ENCODE measurements around the gene AP1B1. TPM values are rescaled to one million over a fixed set of nuclear protein-coding genes. Genes with fewer than 3 reads are reported as not detected.

Gene AP1B1
- total RNA-seq, 1 donor from 2014 or later = 96.6 TPM

DNA sequence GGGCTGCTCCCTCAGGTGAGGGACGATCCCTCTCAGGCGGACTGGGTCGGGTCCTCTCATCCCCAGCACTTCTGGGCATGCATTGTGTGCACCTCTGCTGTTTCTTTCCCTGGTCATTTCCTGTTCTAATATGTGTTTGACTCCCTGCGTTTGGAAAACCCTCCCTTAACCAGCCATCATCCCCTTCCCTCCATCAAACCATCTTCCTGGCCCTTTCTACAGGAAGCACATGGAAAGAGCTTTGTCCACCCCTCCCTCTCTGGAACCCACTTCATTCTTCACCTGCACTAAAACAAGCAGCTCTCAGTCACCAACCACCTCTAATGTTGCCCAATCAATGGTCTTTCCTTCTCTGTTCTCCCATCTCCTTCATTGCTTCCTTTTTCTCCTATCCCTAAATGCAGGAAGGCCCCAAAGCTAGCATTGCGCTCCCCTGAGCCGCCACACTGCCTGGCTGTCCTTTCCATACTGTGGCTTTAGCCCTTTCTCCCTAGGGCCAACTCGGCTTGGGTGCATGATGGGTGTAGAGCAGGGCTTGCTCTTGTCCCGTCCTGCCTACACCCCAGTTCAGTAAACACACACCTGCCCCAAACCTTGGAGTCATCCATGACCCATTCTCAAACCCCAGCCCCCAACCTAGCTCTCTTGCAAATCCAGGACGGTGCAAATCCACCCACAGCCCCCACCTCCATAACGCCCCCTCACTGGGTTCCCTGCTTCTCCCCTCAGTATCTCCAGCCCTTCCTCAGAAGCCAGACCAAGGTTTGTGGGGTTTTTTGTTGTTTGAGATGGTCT is 87.4 kb downstream of the AP1B1 start:
- no peak for DNase-seq (ENCODE audit: low read depth)

DNA sequence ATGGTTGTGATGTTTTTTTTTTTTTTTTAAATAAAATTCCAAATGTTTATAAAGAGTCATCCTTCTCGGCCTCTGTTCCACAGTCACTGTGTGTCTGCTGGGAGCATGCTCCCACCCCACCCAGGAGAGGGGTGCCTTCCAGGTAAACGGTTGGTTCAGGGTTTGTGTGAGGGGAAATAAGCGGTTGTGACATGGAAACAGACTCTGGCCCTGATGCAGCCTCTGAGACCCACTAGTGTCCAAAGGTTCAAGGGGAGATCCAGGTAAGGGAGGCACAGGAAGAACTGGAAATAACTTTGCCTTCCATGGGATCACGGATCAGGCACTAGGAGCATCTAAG is 87.9 kb downstream of the AP1B1 start:
- no peak for DNase-seq (ENCODE audit: low read depth)

DNA sequence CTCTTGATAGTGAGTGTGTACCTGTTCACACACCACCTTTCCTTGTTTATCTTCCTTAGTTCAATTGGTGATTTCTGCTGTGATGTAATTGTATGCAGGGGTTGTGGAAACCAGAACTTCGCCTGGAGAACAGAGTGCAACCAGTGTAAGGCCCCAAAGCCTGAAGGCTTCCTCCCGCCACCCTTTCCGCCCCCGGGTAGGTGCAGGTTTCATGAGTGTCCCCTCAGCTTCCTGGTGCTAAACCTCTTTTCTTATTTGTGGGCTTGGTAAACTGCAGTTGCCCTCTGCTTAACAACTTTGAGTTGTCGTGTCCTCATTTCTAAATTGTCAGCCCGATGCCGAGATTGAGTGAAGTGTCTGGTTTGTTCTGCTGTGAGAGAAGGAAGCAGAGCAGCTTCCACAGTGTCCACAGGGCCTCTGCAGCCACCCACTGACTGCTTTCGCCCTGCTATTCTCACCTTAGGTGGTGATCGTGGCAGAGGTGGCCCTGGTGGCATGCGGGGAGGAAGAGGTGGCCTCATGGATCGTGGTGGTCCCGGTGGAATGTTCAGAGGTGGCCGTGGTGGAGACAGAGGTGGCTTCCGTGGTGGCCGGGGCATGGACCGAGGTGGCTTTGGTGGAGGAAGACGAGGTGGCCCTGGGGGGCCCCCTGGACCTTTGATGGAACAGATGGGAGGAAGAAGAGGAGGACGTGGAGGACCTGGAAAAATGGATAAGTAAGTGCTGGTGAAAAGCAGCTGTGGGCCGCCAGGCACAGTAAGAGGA is 89.1 kb downstream of the AP1B1 start:
- DNase-seq (ENCODE audit: low read depth) = no peak

DNA sequence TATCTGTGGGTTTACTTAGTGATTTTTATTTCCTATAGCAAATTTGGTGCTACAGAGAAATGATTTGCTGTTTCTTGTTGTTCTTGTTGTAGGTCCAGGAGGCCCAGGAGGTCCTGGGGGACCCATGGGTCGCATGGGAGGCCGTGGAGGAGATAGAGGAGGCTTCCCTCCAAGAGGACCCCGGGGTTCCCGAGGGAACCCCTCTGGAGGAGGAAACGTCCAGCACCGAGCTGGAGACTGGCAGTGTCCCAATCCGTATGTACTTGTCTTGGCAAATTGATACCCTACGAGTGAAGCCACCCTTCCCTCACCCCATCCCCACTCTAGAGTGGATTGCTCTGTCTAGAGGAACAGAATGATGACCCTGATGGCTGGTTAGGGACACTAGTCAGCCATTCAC is 89.7 kb downstream of the AP1B1 start:
- DNase-seq (ENCODE audit: low read depth) = no peak

DNA sequence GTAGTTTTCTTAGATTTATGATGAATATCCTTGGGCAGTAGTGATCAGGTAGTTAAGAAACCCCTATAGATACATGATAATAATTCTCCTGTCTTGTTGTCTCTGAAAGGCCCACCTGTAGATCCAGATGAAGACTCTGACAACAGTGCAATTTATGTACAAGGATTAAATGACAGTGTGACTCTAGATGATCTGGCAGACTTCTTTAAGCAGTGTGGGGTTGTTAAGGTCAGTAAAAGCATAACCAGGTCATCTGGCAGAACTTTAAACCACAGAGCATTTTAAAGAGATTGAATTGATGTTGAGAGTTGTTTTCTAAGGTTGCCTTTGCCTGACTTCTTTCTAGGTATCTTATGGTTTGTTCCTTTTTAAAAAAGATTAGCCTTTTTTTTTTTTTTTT is 96.0 kb downstream of the AP1B1 start:
- DNase-seq (ENCODE audit: low read depth) = no peak

DNA sequence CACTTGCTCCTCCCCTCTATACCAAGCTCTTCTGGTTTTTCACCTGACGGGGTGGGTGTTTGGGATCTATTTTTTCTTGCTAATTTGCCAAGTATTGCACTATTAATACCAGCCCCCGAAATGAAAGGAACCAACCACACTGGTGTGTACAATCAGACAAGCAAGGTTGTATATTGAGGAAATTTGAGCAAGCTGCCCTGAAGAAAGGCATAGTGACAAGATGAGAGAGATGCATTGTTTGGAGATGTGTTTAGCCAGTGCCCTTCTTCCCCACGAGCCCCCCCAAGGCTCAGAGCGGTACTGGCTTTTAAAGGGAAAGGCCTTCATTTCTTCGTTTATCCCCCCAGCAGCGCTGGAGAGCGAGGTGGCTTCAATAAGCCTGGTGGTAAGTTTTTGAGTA is 97.2 kb downstream of the AP1B1 start:
- no peak for DNase-seq (ENCODE audit: low read depth)

DNA sequence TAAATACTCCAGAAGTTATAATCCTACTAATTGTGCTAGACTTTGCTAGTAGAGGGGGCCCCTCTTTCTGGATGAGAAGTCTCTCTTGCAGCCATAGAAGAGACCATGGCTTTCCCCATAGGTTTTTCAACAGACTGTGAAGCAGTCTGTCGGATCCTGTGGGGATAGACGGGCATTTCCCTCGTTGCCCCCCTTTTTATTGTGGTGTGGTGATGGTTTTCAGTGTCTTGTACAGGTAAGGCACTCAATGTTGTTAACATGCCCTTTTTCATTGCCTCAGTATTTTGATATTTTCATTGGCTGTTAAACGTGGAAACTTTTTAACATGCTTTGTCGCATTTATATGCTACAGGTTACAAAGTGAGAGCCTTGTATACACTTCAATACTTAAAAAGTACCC is 98.3 kb downstream of the AP1B1 start:
- DNase-seq (ENCODE audit: low read depth) = no peak

DNA sequence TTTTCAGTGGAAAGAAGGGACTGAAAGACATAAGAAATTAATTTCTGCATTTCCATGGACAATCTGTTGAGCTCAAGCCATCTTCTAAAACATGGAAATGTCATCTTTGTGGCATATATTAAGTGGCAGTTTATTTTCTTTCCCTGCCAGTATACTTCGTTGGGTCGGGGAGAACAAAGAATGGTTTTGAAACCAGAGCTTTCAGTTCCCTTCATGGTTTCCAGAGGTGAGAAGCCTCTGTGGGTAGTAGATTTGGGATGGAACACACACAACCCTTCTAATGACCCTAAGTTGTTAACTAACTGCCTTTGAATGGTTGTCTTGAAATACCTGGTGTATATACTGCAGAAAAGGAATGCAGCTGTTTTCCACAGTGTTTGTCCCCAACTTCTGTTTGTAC is 99.5 kb downstream of the AP1B1 start:
- DNase-seq (ENCODE audit: low read depth) = no peak

DNA sequence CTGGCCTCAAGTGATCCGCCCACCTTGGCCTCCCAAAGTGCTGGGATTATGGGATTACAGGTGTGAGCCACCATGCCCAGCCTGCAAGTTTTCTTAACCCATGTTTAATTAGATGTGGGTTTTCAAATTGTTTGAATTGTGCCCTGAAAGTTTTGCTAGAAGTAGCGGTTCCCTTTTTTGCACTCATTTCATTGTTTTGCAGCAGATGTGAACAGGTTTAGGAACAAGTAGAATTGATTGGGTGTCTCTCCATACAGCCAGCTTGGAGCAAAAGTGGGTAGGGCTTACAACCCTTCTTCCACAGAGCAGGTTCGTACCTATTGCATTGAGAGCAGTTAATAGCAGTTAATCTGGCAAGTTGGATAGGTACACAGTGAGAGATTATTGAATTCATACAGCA is 104.2 kb downstream of the AP1B1 start:
- DNase-seq (ENCODE audit: low read depth) = no peak

DNA sequence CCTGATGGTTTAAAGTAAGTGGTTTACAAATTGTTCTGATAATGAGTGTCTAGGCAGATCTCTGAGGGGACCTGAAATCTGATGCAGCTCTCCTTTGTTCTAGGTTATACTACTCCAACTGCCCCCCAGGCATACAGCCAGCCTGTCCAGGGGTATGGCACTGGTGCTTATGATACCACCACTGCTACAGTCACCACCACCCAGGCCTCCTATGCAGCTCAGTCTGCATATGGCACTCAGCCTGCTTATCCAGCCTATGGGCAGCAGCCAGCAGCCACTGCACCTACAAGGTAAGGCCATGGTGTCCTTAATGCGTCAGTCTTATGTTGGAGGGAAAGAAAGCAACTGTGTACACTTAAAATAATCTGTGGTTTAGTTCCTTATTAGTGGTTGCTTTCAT is 110.4 kb downstream of the AP1B1 start:
- no peak for DNase-seq (ENCODE audit: low read depth)

Other genes with a start within 250 kb of the AP1B1 start
- 0.35 TPM in 1 of 2 replicates, not detected in the other for gene EMID1, start 182.7 kb downstream of the AP1B1 start, total RNA-seq
- 12.9 and 19.3 TPM in 2 replicates for gene RHBDD3, start 120.6 kb downstream of the AP1B1 start, total RNA-seq
- gene EWSR1, start 120.3 kb downstream of the AP1B1 start, total RNA-seq = 131 and 148 TPM in 2 replicates
- gene GAS2L1, start 81.9 kb downstream of the AP1B1 start, total RNA-seq = 8.0 and 18.7 TPM in 2 replicates
- gene RASL10A, start 72.9 kb downstream of the AP1B1 start, total RNA-seq = 0.15 TPM in 1 of 2 replicates, not detected in the other
- gene RFPL1, start 50.0 kb upstream of the AP1B1 start, total RNA-seq = not detected in 2 replicates
- 0.15 and 0.17 TPM in 2 replicates for gene NEFH, start 91.6 kb upstream of the AP1B1 start, total RNA-seq
- 47.8 and 76.3 TPM in 2 replicates for gene THOC5, start 165.2 kb upstream of the AP1B1 start, total RNA-seq
- 77.6 and 109 TPM in 2 replicates for gene NIPSNAP1, start 192.5 kb upstream of the AP1B1 start, total RNA-seq
- gene NF2, start 215.1 kb upstream of the AP1B1 start, total RNA-seq = 213 and 372 TPM in 2 replicates

Data from renal cortical epithelial cell (primary cell).